Progenitor cell of endocrine pancreas (in vitro differentiated cells): ENCODE data around the gene ARCN1. TPM values are rescaled to one million over a fixed set of nuclear protein-coding genes. Genes with fewer than 3 reads are reported as not detected.
"Not testable (repeated sequence)": the region's sequence is repeated elsewhere in the genome, so short reads cannot be mapped to it uniquely, and the experiment has no call there.

Experiments
- DNase-seq: peaks from one replicate; pipeline ENCODE4 v3.0.0; 2021; ENCODE audit warnings: low spot score; ENCODE audit not compliant: unreplicated experiment
- H3K27ac Mint-ChIP-seq: 2 replicates; pipeline ENCODE4 v1.8.0; 2021; ENCODE audit warnings: mild to moderate bottlenecking, moderate library complexity, mixed read lengths
- H3K27me3 Mint-ChIP-seq: 2 replicates; pipeline ENCODE4 v1.8.0; 2021; ENCODE audit warnings: mixed read lengths
- H3K36me3 Mint-ChIP-seq: 2 replicates; pipeline ENCODE4 v1.8.0; 2022; ENCODE audit warnings: mixed read lengths; ENCODE audit not compliant: insufficient read depth
- H3K4me1 Mint-ChIP-seq: 2 replicates; pipeline ENCODE4 v1.8.0; 2021; ENCODE audit warnings: low read depth, mixed read lengths
- H3K4me3 Mint-ChIP-seq: 2 replicates; pipeline ENCODE4 v1.8.0; 2021; ENCODE audit warnings: low read depth, mild to moderate bottlenecking, moderate library complexity, mixed read lengths
- H3K9me3 Mint-ChIP-seq: 2 replicates; pipeline ENCODE4 v1.8.0; 2021; ENCODE audit warnings: low read depth, mixed read lengths
- CTCF ChIP-seq: fragments of 200-600 bp; sonication (generic); IDR thresholded peaks from one replicate; pipeline ENCODE4 v1.5.0; 2021; ENCODE audit warnings: antibody characterized with exemption, mild to moderate bottlenecking; ENCODE audit not compliant: unreplicated experiment
- total RNA-seq: library from RNA; stranded (reverse); gene quantifications from 2 replicates; pipeline ENCODE4 v1.2.1, GENCODE V29; 2021

ARCN1 gene
- total RNA-seq, 1 donor from 2014 or later, result 112 TPM

GRCh38 chr11:118569670-118570069 is 2.5 kb upstream of the ARCN1 start:
- no peaks in the 10 kb centered on the region for H3K36me3 Mint-ChIP-seq
- no peak overlapping the region for H3K4me3 Mint-ChIP-seq
- no peaks in the 10 kb centered on the region for H3K9me3 Mint-ChIP-seq
- no peak overlapping the region for H3K27ac Mint-ChIP-seq
- TF ChIP-seq CTCF, result no peak
- no peaks in the 10 kb centered on the region for H3K27me3 Mint-ChIP-seq
- no peak for DNase-seq
- H3K4me1 Mint-ChIP-seq, result peaks cover 17% of the 10 kb centered on the region

- Mint-ChIP-seq H3K27ac (no peak overlapping the region), H3K4me1 (peaks cover 26% of the 10 kb centered on the region), H3K4me3 (no peak overlapping the region), H3K9me3 (no peaks in the 10 kb centered on the region), H3K27me3 (no peaks in the 10 kb centered on the region), H3K36me3 (no peaks in the 10 kb centered on the region)
- TF ChIP-seq CTCF, result no peak
- no peak for DNase-seq
Observed at GRCh38 chr11:118570787-118571186, 1.4 kb upstream of the ARCN1 start.

GRCh38 chr11:118571701-118572060 is 528 bp upstream of the ARCN1 start:
- DNase-seq, result not testable (repeated sequence)

GRCh38 chr11:118572981-118573550 is 857 bp downstream of the ARCN1 start:
- TF ChIP-seq CTCF, result no peak
- no peak for DNase-seq
- H3K4me1 Mint-ChIP-seq, result peaks cover 27% of the 10 kb centered on the region
- no peaks in the 10 kb centered on the region for H3K9me3 Mint-ChIP-seq
- H3K27me3 Mint-ChIP-seq, result no peaks in the 10 kb centered on the region
- peak overlapping the region; percentile 94 for H3K27ac Mint-ChIP-seq
- H3K36me3 Mint-ChIP-seq, result no peaks in the 10 kb centered on the region
- H3K4me3 Mint-ChIP-seq, result peak overlapping the region; percentile 81

More at GRCh38 chr11:118571701-118572060, 528 bp upstream of the ARCN1 start:
- not testable (repeated sequence) for H3K9me3 Mint-ChIP-seq, H3K36me3 Mint-ChIP-seq, H3K27me3 Mint-ChIP-seq
- peak overlapping the region; percentile 81 for H3K4me3 Mint-ChIP-seq
- H3K4me1 Mint-ChIP-seq, result peaks cover 27% of the 10 kb centered on the region
- H3K27ac Mint-ChIP-seq, result peak overlapping the region; percentile 94

GRCh38 chr11:118574636-118575035 is 2.4 kb downstream of the ARCN1 start:
- Mint-ChIP-seq H3K4me1 (peaks cover 27% of the 10 kb centered on the region), H3K27me3 (no peaks in the 10 kb centered on the region), H3K4me3 (peak overlapping the region; percentile 51), H3K9me3 (no peaks in the 10 kb centered on the region), H3K27ac (no peak overlapping the region), H3K36me3 (no peaks in the 10 kb centered on the region)
- no peak for TF ChIP-seq CTCF
- DNase-seq, result no peak

GRCh38 chr11:118577995-118578394 is 5.8 kb downstream of the ARCN1 start:
- peaks cover 25% of the 10 kb centered on the region for H3K4me1 Mint-ChIP-seq
- not testable (repeated sequence) for H3K4me3 Mint-ChIP-seq, H3K27me3 Mint-ChIP-seq, DNase-seq, H3K36me3 Mint-ChIP-seq, H3K9me3 Mint-ChIP-seq
- peak overlapping the region; percentile 13 for H3K27ac Mint-ChIP-seq
